Calu3 (cell line): ENCODE data around the gene PMIS2. TPM values are rescaled to one million over a fixed set of nuclear protein-coding genes. Genes with fewer than 3 reads are reported as not detected.

Source experiments
- BruUV-seq: library from RNA; stranded (reverse); fragments of 400-500 nt; replicated peaks from 2 replicates; lab custom pipeline; 2021; lab: Mats Ljungman, UMichigan
- CTCF ChIA-PET: fragments of 300-600 bp; sonication (Branson Sonifier 250); formaldehyde crosslinking; loops from one replicate; lab custom pipeline; 2022; ENCODE audit warnings: antibody characterized with exemption; lab: Charles Lee
- DNase-seq: peaks from one replicate; pipeline ENCODE4 v3.0.0; 2022
- H3K27ac Mint-ChIP-seq: one replicate; pipeline ENCODE4 v1.8.0; 2022; ENCODE audit warnings: mixed read lengths; ENCODE audit not compliant: unreplicated experiment
- H3K27me3 Mint-ChIP-seq: one replicate; pipeline ENCODE4 v1.8.0; 2022; ENCODE audit warnings: mixed read lengths; ENCODE audit not compliant: unreplicated experiment
- H3K36me3 Mint-ChIP-seq: one replicate; pipeline ENCODE4 v1.8.0; 2022; ENCODE audit warnings: mild to moderate bottlenecking, moderate library complexity, mixed read lengths; ENCODE audit not compliant: insufficient read depth, unreplicated experiment
- H3K4me1 Mint-ChIP-seq: one replicate; pipeline ENCODE4 v1.8.0; 2022; ENCODE audit warnings: mild to moderate bottlenecking, low read depth, mixed read lengths; ENCODE audit not compliant: unreplicated experiment
- H3K4me3 Mint-ChIP-seq: one replicate; pipeline ENCODE4 v1.8.0; 2022; ENCODE audit warnings: mild to moderate bottlenecking, low read depth, moderate library complexity, mixed read lengths; ENCODE audit not compliant: unreplicated experiment
- H3K9me3 Mint-ChIP-seq: one replicate; pipeline ENCODE4 v1.8.0; 2022; ENCODE audit warnings: low read depth, mixed read lengths; ENCODE audit not compliant: unreplicated experiment
- intact Hi-C: fragments of 100-400 bp; cut with micrococcal nuclease; formaldehyde crosslinking; loops from one replicate; pipeline ENCODE4 v1.10.0; 2022; ENCODE audit not compliant: unreplicated experiment
- total RNA-seq: library from RNA; stranded (reverse); gene quantifications from 2 replicates; pipeline ENCODE4 v1.2.3, GENCODE V29; 2022
- TF ChIP-seq, protein P1 (sequence below): fragments of 200-600 bp; IDR thresholded peaks from one replicate; pipeline ENCODE4 v1.8.0; 2022; ENCODE audit warnings: antibody characterized with exemption; ENCODE audit not compliant: unreplicated experiment

PMIS2 gene
- total RNA-seq, 1 experiment from 2014 or later: not detected

DNA sequence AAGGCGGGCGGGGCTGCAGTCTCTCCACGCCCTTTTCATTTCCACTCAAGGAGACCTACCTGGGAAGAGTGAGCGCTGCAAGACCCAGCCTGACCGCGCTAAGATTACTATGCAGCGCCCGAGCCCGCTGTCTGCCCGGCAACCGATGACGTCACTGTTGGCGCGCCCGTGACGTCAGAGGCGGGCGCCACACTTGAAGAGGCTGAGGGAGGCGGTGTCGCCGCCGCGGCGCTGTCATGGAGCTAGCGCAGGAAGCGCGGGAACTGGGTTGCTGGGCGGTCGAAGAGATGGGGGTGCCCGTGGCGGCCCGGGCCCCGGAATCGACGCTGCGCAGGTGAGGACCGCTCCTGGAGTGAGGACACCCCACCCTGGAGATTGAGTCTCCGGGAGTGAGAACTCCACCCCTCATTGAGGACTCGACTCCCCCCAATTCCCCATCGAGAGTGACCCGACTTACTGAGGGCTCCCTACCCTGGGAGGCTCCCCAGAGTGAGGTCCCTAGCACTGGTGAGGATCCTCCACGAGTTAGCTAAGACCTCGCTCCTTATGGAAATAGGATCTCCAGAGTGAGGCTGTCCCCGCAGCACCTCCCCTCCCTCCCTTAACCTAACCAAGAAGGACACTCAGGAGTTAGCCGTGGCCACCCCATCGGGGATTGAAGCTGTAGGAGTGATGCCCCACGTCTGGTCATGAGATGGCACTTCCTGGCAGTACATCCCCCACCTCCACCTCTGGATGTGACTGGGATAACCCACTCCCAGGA lies 26.8 kb downstream of the PMIS2 start, which contains the start of gene HAUS5:
HAUS5 (plus strand) TSS at position 177 of the 763 bp plus-strand sequence; CDS start at position 237, 60 bp downstream.
- intact Hi-C loops: no loop called here
- BruUV-seq: TSS peak; percentile 76
- Mint-ChIP-seq H3K9me3 (peaks cover 2% of the 10 kb centered on the region), H3K27ac (peak within 1 kb of the TSS; percentile 99), H3K27me3 (no peaks in the 10 kb centered on the region), H3K4me3 (peak within 1 kb of the TSS; percentile 93), H3K4me1 (no peaks in the 10 kb centered on the region), H3K36me3 (peaks cover 21% of the 10 kb centered on the region)
- DNase-seq: peak; percentile 98
- TF ChIP-seq, protein P1, sequence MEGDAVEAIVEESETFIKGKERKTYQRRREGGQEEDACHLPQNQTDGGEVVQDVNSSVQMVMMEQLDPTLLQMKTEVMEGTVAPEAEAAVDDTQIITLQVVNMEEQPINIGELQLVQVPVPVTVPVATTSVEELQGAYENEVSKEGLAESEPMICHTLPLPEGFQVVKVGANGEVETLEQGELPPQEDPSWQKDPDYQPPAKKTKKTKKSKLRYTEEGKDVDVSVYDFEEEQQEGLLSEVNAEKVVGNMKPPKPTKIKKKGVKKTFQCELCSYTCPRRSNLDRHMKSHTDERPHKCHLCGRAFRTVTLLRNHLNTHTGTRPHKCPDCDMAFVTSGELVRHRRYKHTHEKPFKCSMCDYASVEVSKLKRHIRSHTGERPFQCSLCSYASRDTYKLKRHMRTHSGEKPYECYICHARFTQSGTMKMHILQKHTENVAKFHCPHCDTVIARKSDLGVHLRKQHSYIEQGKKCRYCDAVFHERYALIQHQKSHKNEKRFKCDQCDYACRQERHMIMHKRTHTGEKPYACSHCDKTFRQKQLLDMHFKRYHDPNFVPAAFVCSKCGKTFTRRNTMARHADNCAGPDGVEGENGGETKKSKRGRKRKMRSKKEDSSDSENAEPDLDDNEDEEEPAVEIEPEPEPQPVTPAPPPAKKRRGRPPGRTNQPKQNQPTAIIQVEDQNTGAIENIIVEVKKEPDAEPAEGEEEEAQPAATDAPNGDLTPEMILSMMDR: no peak
- CTCF ChIA-PET: interaction anchor here (0.5 to 1.3 kb wide), 5 partner anchors 31 to 102 kb away, joined by 3 to 5 read pairs (median 3); partner anchors contain the start of gene ATP4A

DNA sequence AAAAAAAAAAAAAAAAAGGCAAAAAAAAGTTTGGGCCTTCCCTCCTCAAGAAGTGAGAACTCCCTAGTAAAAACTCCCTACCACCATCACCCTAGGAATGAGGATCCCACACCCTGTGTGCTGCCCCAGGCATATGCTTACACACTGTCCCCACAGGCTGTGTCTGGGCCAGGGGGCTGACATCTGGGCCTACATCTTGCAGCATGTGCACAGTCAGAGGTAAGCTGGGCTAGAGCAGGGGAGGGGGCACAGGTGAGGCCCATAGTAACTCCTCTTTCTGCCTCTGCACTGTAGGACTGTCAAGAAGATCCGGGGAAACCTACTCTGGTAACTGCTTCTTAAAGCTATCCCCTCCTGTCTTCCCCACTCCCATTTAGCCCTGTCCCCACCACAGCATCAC lies 27.6 kb downstream of the PMIS2 start:
- BruUV-seq: no TSS peak
- Mint-ChIP-seq H3K27me3 (no peaks in the 10 kb centered on the region), H3K4me3 (peak overlapping the region; percentile 93), H3K9me3 (no peaks in the 10 kb centered on the region), H3K27ac (no peak overlapping the region), H3K36me3 (peaks cover 21% of the 10 kb centered on the region), H3K4me1 (no peaks in the 10 kb centered on the region)
- no peak for DNase-seq
- CTCF ChIA-PET: interaction anchor here (0.7 kb wide), 1 partner anchor 263 kb away, joined by 5 read pairs; no protein-coding TSS in a partner anchor
- TF ChIP-seq, protein P1: no peak
- intact Hi-C loops: no loop called here

DNA sequence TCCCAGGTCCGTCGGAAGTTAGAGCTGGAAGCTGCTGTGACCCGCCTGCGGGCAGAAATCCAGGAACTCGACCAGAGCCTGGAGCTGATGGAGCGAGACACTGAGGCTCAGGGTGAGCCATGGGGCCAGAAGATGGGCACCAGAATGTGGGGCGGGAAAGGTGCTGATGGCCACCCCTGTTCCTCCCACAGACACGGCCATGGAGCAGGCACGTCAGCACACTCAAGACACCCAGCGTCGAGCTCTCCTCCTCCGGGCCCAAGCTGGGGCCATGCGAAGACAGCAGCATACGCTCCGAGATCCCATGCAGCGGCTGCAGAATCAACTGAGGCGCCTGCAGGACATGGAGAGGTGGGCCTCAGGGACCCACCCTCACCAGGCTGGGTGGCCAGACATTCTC lies 29.1 kb downstream of the PMIS2 start:
- CTCF ChIA-PET: no interaction called here
- BruUV-seq: no TSS peak
- Mint-ChIP-seq H3K36me3 (peaks cover 21% of the 10 kb centered on the region), H3K27ac (no peak overlapping the region), H3K27me3 (no peaks in the 10 kb centered on the region), H3K4me1 (no peaks in the 10 kb centered on the region), H3K4me3 (no peak overlapping the region), H3K9me3 (no peaks in the 10 kb centered on the region)
- TF ChIP-seq, protein P1: no peak
- intact Hi-C loops: no loop called here
- no peak for DNase-seq

DNA sequence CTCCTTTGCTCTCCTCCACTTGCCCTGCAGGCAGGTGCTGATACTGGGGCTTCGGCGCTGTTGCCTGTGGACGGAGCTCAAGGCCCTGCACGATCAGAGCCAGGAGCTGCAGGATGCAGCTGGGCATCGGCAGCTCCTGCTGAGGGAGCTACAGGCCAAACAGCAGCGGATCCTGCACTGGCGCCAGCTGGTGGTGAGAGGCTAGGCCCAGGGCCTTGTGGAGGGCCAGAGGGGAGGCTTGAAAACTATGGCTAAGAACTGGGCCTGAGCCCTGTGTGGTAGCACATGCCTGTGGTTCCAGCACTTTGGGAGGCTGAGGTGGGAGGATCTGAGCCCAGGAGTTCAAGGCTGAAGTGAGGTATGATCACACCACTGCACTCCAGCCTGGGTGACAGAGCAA lies 32.9 kb downstream of the PMIS2 start:
- TF ChIP-seq, protein P1: no peak
- CTCF ChIA-PET: interaction anchor here (0.6 kb wide), 1 partner anchor 276 kb away, joined by 3 read pairs; no protein-coding TSS in a partner anchor
- intact Hi-C loops: no loop called here
- H3K9me3 Mint-ChIP-seq: no peaks in the 10 kb centered on the region
- H3K4me1 Mint-ChIP-seq: no peaks in the 10 kb centered on the region
- no TSS peak for BruUV-seq
- H3K27me3 Mint-ChIP-seq: no peaks in the 10 kb centered on the region
- H3K36me3 Mint-ChIP-seq: peaks cover 10% of the 10 kb centered on the region
- no peak overlapping the region for H3K27ac Mint-ChIP-seq
- DNase-seq: no peak
- H3K4me3 Mint-ChIP-seq: no peak overlapping the region
